ENCODE results near the gene ZNF619.
"Not testable (repeated sequence)": the region's sequence is repeated elsewhere in the genome, so short reads cannot be mapped to it uniquely, and the experiment has no call there.

DNA sequence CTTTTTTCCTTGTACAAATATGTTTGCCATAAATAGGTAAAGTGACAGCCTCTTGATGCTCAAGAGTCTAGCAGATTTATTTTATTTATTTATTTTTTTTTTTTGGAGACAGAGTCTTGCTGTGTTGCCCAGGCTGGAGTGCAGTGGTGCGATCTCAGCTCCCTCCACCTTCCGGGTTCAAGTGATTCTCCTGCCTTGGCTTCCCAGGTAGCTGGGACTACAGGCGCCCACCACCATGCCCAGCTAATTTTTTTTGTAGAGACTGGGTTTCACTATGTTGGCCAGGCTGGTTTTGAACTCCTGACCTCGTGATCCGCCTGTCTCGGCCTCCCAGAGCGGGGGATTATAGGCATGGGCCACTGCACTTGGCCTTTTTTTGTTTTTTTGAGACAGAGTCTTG is 14.1 kb upstream of the ZNF619 start:
- not testable (repeated sequence) for TF ChIP-seq GABPA, POLR2AphosphoS5 (IDR thresholded peaks at IDR 0.05; ENCODE audit: low read depth)
- TF ChIP-seq, protein P1, sequence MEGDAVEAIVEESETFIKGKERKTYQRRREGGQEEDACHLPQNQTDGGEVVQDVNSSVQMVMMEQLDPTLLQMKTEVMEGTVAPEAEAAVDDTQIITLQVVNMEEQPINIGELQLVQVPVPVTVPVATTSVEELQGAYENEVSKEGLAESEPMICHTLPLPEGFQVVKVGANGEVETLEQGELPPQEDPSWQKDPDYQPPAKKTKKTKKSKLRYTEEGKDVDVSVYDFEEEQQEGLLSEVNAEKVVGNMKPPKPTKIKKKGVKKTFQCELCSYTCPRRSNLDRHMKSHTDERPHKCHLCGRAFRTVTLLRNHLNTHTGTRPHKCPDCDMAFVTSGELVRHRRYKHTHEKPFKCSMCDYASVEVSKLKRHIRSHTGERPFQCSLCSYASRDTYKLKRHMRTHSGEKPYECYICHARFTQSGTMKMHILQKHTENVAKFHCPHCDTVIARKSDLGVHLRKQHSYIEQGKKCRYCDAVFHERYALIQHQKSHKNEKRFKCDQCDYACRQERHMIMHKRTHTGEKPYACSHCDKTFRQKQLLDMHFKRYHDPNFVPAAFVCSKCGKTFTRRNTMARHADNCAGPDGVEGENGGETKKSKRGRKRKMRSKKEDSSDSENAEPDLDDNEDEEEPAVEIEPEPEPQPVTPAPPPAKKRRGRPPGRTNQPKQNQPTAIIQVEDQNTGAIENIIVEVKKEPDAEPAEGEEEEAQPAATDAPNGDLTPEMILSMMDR (IDR thresholded peaks at IDR 0.05; ENCODE audit: insufficient read depth, low read length), result not testable (repeated sequence)
- TF ChIP-seq, protein P2, sequence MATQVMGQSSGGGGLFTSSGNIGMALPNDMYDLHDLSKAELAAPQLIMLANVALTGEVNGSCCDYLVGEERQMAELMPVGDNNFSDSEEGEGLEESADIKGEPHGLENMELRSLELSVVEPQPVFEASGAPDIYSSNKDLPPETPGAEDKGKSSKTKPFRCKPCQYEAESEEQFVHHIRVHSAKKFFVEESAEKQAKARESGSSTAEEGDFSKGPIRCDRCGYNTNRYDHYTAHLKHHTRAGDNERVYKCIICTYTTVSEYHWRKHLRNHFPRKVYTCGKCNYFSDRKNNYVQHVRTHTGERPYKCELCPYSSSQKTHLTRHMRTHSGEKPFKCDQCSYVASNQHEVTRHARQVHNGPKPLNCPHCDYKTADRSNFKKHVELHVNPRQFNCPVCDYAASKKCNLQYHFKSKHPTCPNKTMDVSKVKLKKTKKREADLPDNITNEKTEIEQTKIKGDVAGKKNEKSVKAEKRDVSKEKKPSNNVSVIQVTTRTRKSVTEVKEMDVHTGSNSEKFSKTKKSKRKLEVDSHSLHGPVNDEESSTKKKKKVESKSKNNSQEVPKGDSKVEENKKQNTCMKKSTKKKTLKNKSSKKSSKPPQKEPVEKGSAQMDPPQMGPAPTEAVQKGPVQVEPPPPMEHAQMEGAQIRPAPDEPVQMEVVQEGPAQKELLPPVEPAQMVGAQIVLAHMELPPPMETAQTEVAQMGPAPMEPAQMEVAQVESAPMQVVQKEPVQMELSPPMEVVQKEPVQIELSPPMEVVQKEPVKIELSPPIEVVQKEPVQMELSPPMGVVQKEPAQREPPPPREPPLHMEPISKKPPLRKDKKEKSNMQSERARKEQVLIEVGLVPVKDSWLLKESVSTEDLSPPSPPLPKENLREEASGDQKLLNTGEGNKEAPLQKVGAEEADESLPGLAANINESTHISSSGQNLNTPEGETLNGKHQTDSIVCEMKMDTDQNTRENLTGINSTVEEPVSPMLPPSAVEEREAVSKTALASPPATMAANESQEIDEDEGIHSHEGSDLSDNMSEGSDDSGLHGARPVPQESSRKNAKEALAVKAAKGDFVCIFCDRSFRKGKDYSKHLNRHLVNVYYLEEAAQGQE (IDR thresholded peaks at IDR 0.05; ENCODE audit: insufficient replicate concordance, low read depth), result not testable (repeated sequence)

Measured in HL-60 (cell line).